PC-3 (cell line): ENCODE data around the gene MRPS22. TPM values are rescaled to one million over a fixed set of nuclear protein-coding genes. Genes with fewer than 3 reads are reported as not detected.

Experiments
- ATAC-seq: fragments of 200-7000 bp; cut with Tn5 transposase; 2 replicates; pipeline ENCODE4 v1.9.1; 2020; ENCODE audit warnings: mild to moderate bottlenecking, moderate library complexity
- BruUV-seq: library from RNA; stranded (reverse); fragments of 400-500 nt; replicated peaks from 2 replicates; lab custom pipeline; 2021; lab: Mats Ljungman, UMichigan
- CTCF ChIA-PET: fragments of 300-600 bp; sonication (Branson Sonifier 250); formaldehyde crosslinking; loops from one replicate; lab custom pipeline; 2022; ENCODE audit warnings: antibody characterized with exemption; lab: Charles Lee
- POLR2A ChIA-PET: fragments of 300-600 bp; sonication (Branson Sonifier 250); formaldehyde crosslinking; loops from one replicate; lab custom pipeline; 2022; ENCODE audit warnings: antibody characterized with exemption; ENCODE audit not compliant: unreplicated experiment; lab: Charles Lee
- DNase-seq: peaks from one replicate; pipeline ENCODE4 v3.0.0-alpha.2; 2015
- H2AFZ ChIP-seq: fragments of 300-600 bp; sonication (generic); 2 replicates; pipeline ENCODE4 v1.6.0; 2016; ENCODE audit warnings: antibody characterized with exemption, low read length
- H3F3A ChIP-seq: fragments of 300-600 bp; sonication (generic); one replicate; pipeline ENCODE4 v1.6.0; 2017; ENCODE audit warnings: antibody characterized with exemption, low read length, control low read depth, mild to moderate bottlenecking; ENCODE audit not compliant: unreplicated experiment
- H3K27ac ChIP-seq: fragments of 300-600 bp; sonication (generic); 2 replicates; pipeline ENCODE4 v1.5.1; 2016; ENCODE audit warnings: mild to moderate bottlenecking, low read length
- H3K27me3 ChIP-seq: fragments of 300-600 bp; sonication (generic); 2 replicates; pipeline ENCODE4 v1.6.1; 2016; ENCODE audit warnings: low read length, mixed read lengths
- H3K36me3 ChIP-seq: fragments of 300-600 bp; sonication (generic); 2 replicates; pipeline ENCODE4 v1.6.1; 2016; ENCODE audit warnings: low read depth, mixed run types, low read length, mixed read lengths
- H3K4me1 ChIP-seq: fragments of 300-600 bp; sonication (generic); 2 replicates; pipeline ENCODE4 v1.5.1; 2016; ENCODE audit warnings: low read length; ENCODE audit not compliant: insufficient read depth
- H3K4me2 ChIP-seq: fragments of 300-600 bp; sonication (generic); 2 replicates; pipeline ENCODE4 v1.6.0; 2016; ENCODE audit warnings: low read length
- H3K4me3 ChIP-seq: fragments of 300-600 bp; sonication (generic); 2 replicates; pipeline ENCODE4 v1.5.1; 2016; ENCODE audit warnings: mild to moderate bottlenecking, low read length, mixed read lengths
- H3K79me2 ChIP-seq: fragments of 300-600 bp; sonication (generic); 2 replicates; pipeline ENCODE4 v1.6.1; 2017; ENCODE audit warnings: low read length, mixed read lengths
- H3K9ac ChIP-seq: fragments of 300-600 bp; sonication (generic); 2 replicates; pipeline ENCODE4 v1.6.0; 2016; ENCODE audit warnings: mild to moderate bottlenecking, low read length
- H3K9me2 ChIP-seq: fragments of 300-600 bp; sonication (generic); replicated peaks from 2 replicates; pipeline ENCODE4 v1.6.1; 2016; ENCODE audit warnings: mixed run types, low read length, mixed read lengths
- H3K9me3 ChIP-seq: fragments of 300-600 bp; sonication (generic); 2 replicates; pipeline ENCODE4 v1.6.1; 2016; ENCODE audit warnings: low read length, mixed read lengths
- H4K20me1 ChIP-seq: fragments of 300-600 bp; sonication (generic); 2 replicates; pipeline ENCODE4 v1.6.1; 2016; ENCODE audit warnings: low read length, mixed read lengths
- CTCF ChIP-seq: fragments of 300-600 bp; sonication (generic); conservative IDR thresholded peaks from 2 replicates; pipeline ENCODE4 v1.5.1; 2017; ENCODE audit warnings: antibody characterized with exemption, low read depth, mild to moderate bottlenecking, low read length
- EZH2 ChIP-seq: fragments of 300-600 bp; sonication (generic); IDR thresholded peaks from one replicate; pipeline ENCODE4 v1.6.1; 2017; ENCODE audit warnings: antibody characterized with exemption, mild to moderate bottlenecking, low read length; ENCODE audit not compliant: unreplicated experiment
- EZH2phosphoT487 ChIP-seq: fragments of 300-600 bp; sonication (generic); IDR thresholded peaks from 2 replicates; pipeline ENCODE4 v1.6.1; 2018; ENCODE audit warnings: mild to moderate bottlenecking, antibody characterized with exemption, low read length, borderline replicate concordance
- intact Hi-C: fragments of 100-400 bp; cut with micrococcal nuclease; formaldehyde crosslinking; loops from 2 replicates; pipeline ENCODE4 v1.9.0; 2023
- total RNA-seq: library from RNA; depleted of rRNA; stranded (reverse); fragments of >200 nt; gene quantifications from 2 replicates; pipeline ENCODE4 v1.2.3, GENCODE V29; 2014

The MRPS22 gene
- total RNA-seq, 1 experiment from 2014 or later = 73.3 TPM

GRCh38 chr3:139308560-139308959 is 35.3 kb upstream of the MRPS22 start:
- Histone ChIP-seq H3K36me3 (no peaks in the 10 kb centered on the region), H3K4me2 (peak overlapping the region; percentile 73), H3K9me2 (no peaks in the 10 kb centered on the region), H2AFZ (no peak overlapping the region), H3K4me3 (no peak overlapping the region), H3K9ac (peak overlapping the region; percentile 27; the same call in 1 of the 2 replicates), H3F3A (peaks cover 3% of the 10 kb centered on the region), H3K9me3 (no peaks in the 10 kb centered on the region), H3K27ac (peak overlapping the region; percentile 82), H3K4me1 (peaks cover 60% of the 10 kb centered on the region), H4K20me1 (no peaks in the 10 kb centered on the region), H3K79me2 (no peaks in the 10 kb centered on the region), H3K27me3 (no peaks in the 10 kb centered on the region)
- POLR2A ChIA-PET = no interaction called here
- no TSS peak for BruUV-seq
- intact Hi-C loops = no loop called here
- peak; percentile 74 for DNase-seq
- no peak for TF ChIP-seq EZH2phosphoT487
- TF ChIP-seq EZH2 = no peak
- TF ChIP-seq CTCF = no peak
- CTCF ChIA-PET = no interaction called here
- ATAC-seq = peak; percentile 37

- H3K9me3 ChIP-seq = no peaks in the 10 kb centered on the region
- ChIA-PET POLR2A (no interaction called here), CTCF (no interaction called here)
- H3K27ac ChIP-seq = peak overlapping the region; percentile 82
- H3K79me2 ChIP-seq = no peaks in the 10 kb centered on the region
- H3K4me3 ChIP-seq = no peak overlapping the region
- no TSS peak for BruUV-seq
- peaks cover 56% of the 10 kb centered on the region for H3K4me1 ChIP-seq
- peak overlapping the region; percentile 73 for H3K4me2 ChIP-seq
- DNase-seq (no peak), ATAC-seq (no peak)
- no peaks in the 10 kb centered on the region for H4K20me1 ChIP-seq
- peaks cover 3% of the 10 kb centered on the region for H3F3A ChIP-seq
- H3K9ac ChIP-seq = peak overlapping the region; percentile 27; the same call in 1 of the 2 replicates
- no peak for TF ChIP-seq EZH2
- no peak for TF ChIP-seq CTCF
- TF ChIP-seq EZH2phosphoT487 = no peak
- intact Hi-C loops = no loop called here
- no peaks in the 10 kb centered on the region for H3K36me3 ChIP-seq
- H2AFZ ChIP-seq = no peak overlapping the region
- no peaks in the 10 kb centered on the region for H3K27me3 ChIP-seq
- H3K9me2 ChIP-seq = no peaks in the 10 kb centered on the region
These were observed 34.7 kb upstream of the MRPS22 start for GRCh38 chr3:139309061-139309591.

- peak overlapping the region; percentile 82 for H3K27ac ChIP-seq
- peak overlapping the region; percentile 73 for H3K4me2 ChIP-seq
- H3K4me1 ChIP-seq = peaks cover 56% of the 10 kb centered on the region
- no peaks in the 10 kb centered on the region for H3K36me3 ChIP-seq
- H3K9me3 ChIP-seq = no peaks in the 10 kb centered on the region
- no peak overlapping the region for H2AFZ ChIP-seq
- H3F3A ChIP-seq = peaks cover 3% of the 10 kb centered on the region
- H4K20me1 ChIP-seq = no peaks in the 10 kb centered on the region
- no peaks in the 10 kb centered on the region for H3K9me2 ChIP-seq
- POLR2A ChIA-PET = no interaction called here
- intact Hi-C loops = loop anchor here (2.0 kb wide), 1 partner anchor 193 kb away; no protein-coding TSS in a partner anchor
- no peaks in the 10 kb centered on the region for H3K79me2 ChIP-seq
- peak overlapping the region; percentile 22; the same call in 1 of the 2 replicates for H3K9ac ChIP-seq
- DNase-seq (peak; percentile 60), ATAC-seq (peak; percentile 56)
- no peak for TF ChIP-seq CTCF
- H3K4me3 ChIP-seq = no peak overlapping the region
- CTCF ChIA-PET = no interaction called here
- H3K27me3 ChIP-seq = no peaks in the 10 kb centered on the region
- no TSS peak for BruUV-seq
These were observed 33.9 kb upstream of the MRPS22 start for GRCh38 chr3:139309880-139310279.
